Mesenchymal stem cell (in vitro differentiated cells and primary cell): ENCODE data around the gene OR10H4.
"Not testable (repeated sequence)": the region's sequence is repeated elsewhere in the genome, so short reads cannot be mapped to it uniquely, and the experiment has no call there.

Experiments used
- DNase-seq: peaks from one replicate; pipeline ENCODE4 v3.0.0-alpha.2; 2013
- H2AFZ ChIP-seq: one replicate; pipeline ENCODE4 v1.6.1; 2013; ENCODE audit warnings: low read depth, mild to moderate bottlenecking, control low read depth, inconsistent platforms, low read length, moderate library complexity
- H2AK5ac ChIP-seq: 2 replicates; pipeline ENCODE4 v1.6.1; 2013; ENCODE audit warnings: low read length, moderate library complexity, mild to moderate bottlenecking, inconsistent platforms; ENCODE audit not compliant: severe bottlenecking
- H2BK120ac ChIP-seq: one replicate; pipeline ENCODE4 v1.6.1; 2013; ENCODE audit warnings: low read depth, mild to moderate bottlenecking, inconsistent platforms, low read length, moderate library complexity
- H2BK12ac ChIP-seq, 2 experiments: one replicate each; pipeline ENCODE4 v1.6.1; 2013; ENCODE audit warnings: inconsistent platforms in 2 of 2, low read length in 2 of 2, mild to moderate bottlenecking in 2 of 2, moderate library complexity in 2 of 2, control low read depth in 1 of 2
- H2BK15ac ChIP-seq: one replicate; pipeline ENCODE4 v1.6.1; 2013; ENCODE audit warnings: mild to moderate bottlenecking, low read depth, inconsistent platforms; ENCODE audit not compliant: poor library complexity, severe bottlenecking
- H2BK5ac ChIP-seq: 2 replicates; pipeline ENCODE4 v1.6.1; 2013; ENCODE audit warnings: low read depth, mild to moderate bottlenecking, low read length, control low read depth, inconsistent platforms; ENCODE audit not compliant: poor library complexity, severe bottlenecking
- H3K14ac ChIP-seq, 2 experiments: one replicate each; pipeline ENCODE4 v1.6.1; 2013; ENCODE audit warnings: inconsistent platforms in 2 of 2, low read length in 2 of 2, control low read depth in 1 of 2, mild to moderate bottlenecking in 1 of 2, moderate library complexity in 1 of 2
- H3K18ac ChIP-seq, 2 experiments: one replicate each; pipeline ENCODE4 v1.6.1; 2013; ENCODE audit warnings: inconsistent platforms in 2 of 2, low read length in 2 of 2, control low read depth in 1 of 2, low read depth in 1 of 2, mild to moderate bottlenecking in 1 of 2
- H3K23ac ChIP-seq, 2 experiments: one replicate each; pipeline ENCODE4 v1.6.1; 2013; ENCODE audit warnings: inconsistent platforms in 2 of 2, low read length in 2 of 2, mild to moderate bottlenecking in 2 of 2, moderate library complexity in 2 of 2, control low read depth in 1 of 2
- H3K27ac ChIP-seq: 2 replicates; pipeline ENCODE4 v1.5.1; 2013; ENCODE audit warnings: mild to moderate bottlenecking, moderate library complexity, low read length, control low read depth, inconsistent platforms; ENCODE audit not compliant: poor library complexity, severe bottlenecking
- H3K27me3 ChIP-seq, 2 experiments: 2 replicates each; pipeline versions ENCODE4 v1.6.1 to v1.7.0; 2013; ENCODE audit warnings: low read length in 2 of 2, mild to moderate bottlenecking in 2 of 2, moderate library complexity in 2 of 2, control low read depth in 1 of 2, inconsistent platforms in 1 of 2; ENCODE audit not compliant: control insufficient read depth in 1 of 2, insufficient read depth in 1 of 2
- H3K36me3 ChIP-seq, 2 experiments: 2 replicates each; pipeline versions ENCODE4 v1.6.1 to v1.7.0; 2013; ENCODE audit warnings: low read length in 2 of 2, control low read depth in 1 of 2, inconsistent platforms in 1 of 2, low read depth in 1 of 2, mild to moderate bottlenecking in 1 of 2; ENCODE audit not compliant: insufficient read depth in 2 of 2, control insufficient read depth in 1 of 2
- H3K4ac ChIP-seq, 2 experiments: one replicate each; pipeline ENCODE4 v1.6.1; 2013; ENCODE audit warnings: inconsistent platforms in 2 of 2, low read length in 2 of 2, mild to moderate bottlenecking in 2 of 2, moderate library complexity in 2 of 2, control low read depth in 1 of 2, low read depth in 1 of 2
- H3K4me1 ChIP-seq: 2 replicates; pipeline ENCODE4 v1.6.1; 2013; ENCODE audit warnings: low read depth, low read length, control low read depth; ENCODE audit not compliant: control insufficient read depth, insufficient read depth
- H3K4me2 ChIP-seq: 2 replicates; pipeline ENCODE4 v1.6.1; 2013; ENCODE audit warnings: low read length, mild to moderate bottlenecking, inconsistent platforms; ENCODE audit not compliant: poor library complexity, severe bottlenecking
- H3K4me3 ChIP-seq, 2 experiments: 2 replicates each; pipeline versions ENCODE4 v1.5.1 to v1.7.0; 2013; ENCODE audit warnings: low read length in 2 of 2, mild to moderate bottlenecking in 2 of 2, control low read depth in 1 of 2, low read depth in 1 of 2; ENCODE audit not compliant: insufficient read depth in 1 of 2
- H3K79me1 ChIP-seq: replicated peaks from 2 replicates; pipeline ENCODE4 v1.6.1; 2013; ENCODE audit warnings: mild to moderate bottlenecking, control low read depth, low read length, inconsistent platforms; ENCODE audit not compliant: poor library complexity, severe bottlenecking
- H3K9ac ChIP-seq: 2 replicates; pipeline ENCODE4 v1.7.0; 2013; ENCODE audit warnings: mild to moderate bottlenecking, low read length, moderate library complexity
- H3K9me3 ChIP-seq: 2 replicates; pipeline ENCODE4 v1.7.0; 2013; ENCODE audit warnings: mild to moderate bottlenecking, low read length; ENCODE audit not compliant: control insufficient read depth
- H4K8ac ChIP-seq: one replicate; pipeline ENCODE4 v1.6.1; 2013; ENCODE audit warnings: inconsistent platforms, mild to moderate bottlenecking, low read length, moderate library complexity
- H4K91ac ChIP-seq: one replicate; pipeline ENCODE4 v1.6.1; 2013; ENCODE audit warnings: mild to moderate bottlenecking, low read length, inconsistent platforms
- WGBS: methylation state at CpG from one replicate; pipeline ENCODE4 v1.1.7; 2013; ENCODE audit warnings: mixed read lengths; 5-methylcytosine and 5-hydroxymethylcytosine counted together

Gene OR10H4

GRCh38 chr19:15902254-15902653 is 46.6 kb upstream of the OR10H4 start:
- H2AFZ ChIP-seq: no peak overlapping the region
- no peaks in the 10 kb centered on the region for H3K4me1 ChIP-seq
- H3K23ac ChIP-seq: no peak overlapping the region
- peaks cover 4% of the 10 kb centered on the region for H3K9me3 ChIP-seq
- no peak overlapping the region for H3K14ac ChIP-seq
- H2BK15ac ChIP-seq: no peak overlapping the region
- no peak overlapping the region for H2BK120ac ChIP-seq
- no peak overlapping the region for H2BK5ac ChIP-seq
- H3K4me3 ChIP-seq: no peak overlapping the region
- DNase-seq: no peak
- no peaks in the 10 kb centered on the region for H3K36me3 ChIP-seq
- no peak overlapping the region for H3K18ac ChIP-seq
- H3K9ac ChIP-seq: no peak overlapping the region
- no peak overlapping the region for H2AK5ac ChIP-seq
- H3K4me2 ChIP-seq: no peak overlapping the region
- WGBS: 79% methylated on average over 11 of the region's 11 CpGs
- H3K27me3 ChIP-seq: peaks cover 0 to 4% of the 10 kb centered on the region in 2 experiments
- no peak overlapping the region for H2BK12ac ChIP-seq
- no peak overlapping the region for H4K8ac ChIP-seq
- H3K79me1 ChIP-seq: no peaks in the 10 kb centered on the region
- no peak overlapping the region for H3K27ac ChIP-seq
- no peak overlapping the region for H3K4ac ChIP-seq
- no peak overlapping the region for H4K91ac ChIP-seq

- not testable (repeated sequence) for H3K27me3 ChIP-seq, H3K9ac ChIP-seq, H3K4ac ChIP-seq, H4K91ac ChIP-seq, H3K18ac ChIP-seq, H3K4me2 ChIP-seq, H3K14ac ChIP-seq, H3K27ac ChIP-seq, H2BK5ac ChIP-seq, H3K4me3 ChIP-seq, H3K23ac ChIP-seq, H3K4me1 ChIP-seq, H3K79me1 ChIP-seq, H2AFZ ChIP-seq, H2BK15ac ChIP-seq, H2BK120ac ChIP-seq, H3K9me3 ChIP-seq, H4K8ac ChIP-seq, H3K36me3 ChIP-seq, DNase-seq, H2AK5ac ChIP-seq, H2BK12ac ChIP-seq
- 81% methylated on average over 22 of the region's 29 CpGs for WGBS
Measured at GRCh38 chr19:15902898-15903297, 45.9 kb upstream of the OR10H4 start.

- Histone ChIP-seq H3K4me2 (no peak overlapping the region), H4K8ac (no peak overlapping the region), H2BK12ac (no peak overlapping the region), H3K9ac (no peak overlapping the region), H4K91ac (no peak overlapping the region), H3K36me3 (no peaks in the 10 kb centered on the region), H3K4me1 (no peaks in the 10 kb centered on the region), H3K4me3 (no peak overlapping the region), H2AK5ac (no peak overlapping the region), H2BK5ac (no peak overlapping the region), H3K9me3 (peaks cover 4% of the 10 kb centered on the region), H3K18ac (no peak overlapping the region), H3K4ac (no peak overlapping the region), H2AFZ (no peak overlapping the region), H3K23ac (no peak overlapping the region), H3K79me1 (no peaks in the 10 kb centered on the region), H3K27ac (no peak overlapping the region), H3K14ac (no peak overlapping the region), H3K27me3 (peaks cover 0 to 4% of the 10 kb centered on the region in 2 experiments), H2BK120ac (no peak overlapping the region), H2BK15ac (no peak overlapping the region)
- no peak for DNase-seq
Measured at GRCh38 chr19:15905026-15905425, 43.8 kb upstream of the OR10H4 start.

- no peak overlapping the region for H3K4ac ChIP-seq
- peaks cover 4% of the 10 kb centered on the region for H3K9me3 ChIP-seq
- H2BK12ac ChIP-seq: no peak overlapping the region
- no peak overlapping the region for H2BK15ac ChIP-seq
- no peak overlapping the region for H4K8ac ChIP-seq
- H3K36me3 ChIP-seq: no peaks in the 10 kb centered on the region
- H2BK5ac ChIP-seq: no peak overlapping the region
- no peak overlapping the region for H3K4me3 ChIP-seq
- no peak overlapping the region for H3K18ac ChIP-seq
- no peak overlapping the region for H3K14ac ChIP-seq
- no peak overlapping the region for H3K27ac ChIP-seq
- H3K23ac ChIP-seq: no peak overlapping the region
- no peaks in the 10 kb centered on the region for H3K4me1 ChIP-seq
- H2BK120ac ChIP-seq: no peak overlapping the region
- DNase-seq: no peak
- no peak overlapping the region for H2AFZ ChIP-seq
- H3K4me2 ChIP-seq: no peak overlapping the region
- no peak overlapping the region for H4K91ac ChIP-seq
- H3K79me1 ChIP-seq: no peaks in the 10 kb centered on the region
- no peak overlapping the region for H3K9ac ChIP-seq
- H2AK5ac ChIP-seq: no peak overlapping the region
- peaks cover 0 to 20% of the 10 kb centered on the region in 2 experiments for H3K27me3 ChIP-seq
- 85% methylated on average over 25 of the region's 44 CpGs for WGBS
Measured at GRCh38 chr19:15911599-15912235, 37.1 kb upstream of the OR10H4 start.
